ENCODE results near the gene MOCOS.

MOCOS gene

DNA sequence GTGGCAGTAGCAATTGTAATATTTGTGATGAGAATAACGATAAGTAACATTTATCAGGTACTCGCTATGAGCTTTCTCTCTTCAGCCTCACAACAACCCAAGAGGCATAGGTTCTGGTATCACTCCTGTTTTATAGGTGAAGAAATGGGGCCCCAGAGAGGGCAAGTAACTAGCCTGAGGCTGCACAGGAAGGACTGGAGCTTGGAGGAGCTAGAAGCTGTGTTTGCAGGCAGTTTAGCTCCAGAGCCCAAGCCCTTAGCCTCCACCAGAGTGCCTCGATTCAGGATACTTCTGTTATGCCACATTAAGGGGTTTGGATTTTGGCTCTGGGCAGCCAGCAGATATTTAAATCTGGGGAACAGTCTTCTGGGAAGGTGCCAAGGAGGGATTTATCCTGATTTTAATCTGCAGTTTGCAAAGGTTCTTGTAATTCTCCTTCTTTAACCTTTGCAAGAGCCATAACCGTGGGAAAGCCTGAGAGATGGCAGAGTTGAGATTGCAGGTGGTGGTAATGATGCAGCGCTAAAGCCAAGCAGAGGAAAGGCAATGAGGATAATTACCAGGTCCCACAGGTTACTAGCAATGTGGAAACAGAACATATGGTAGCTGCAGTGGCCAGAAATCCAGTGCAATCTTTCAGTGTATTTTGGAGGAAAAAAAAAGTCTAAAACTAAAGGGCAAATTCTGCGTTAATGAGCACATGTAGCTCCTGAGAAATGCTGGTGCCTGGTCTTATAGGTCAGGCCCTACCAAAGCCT lies 9.1 kb downstream of the MOCOS start:
- TF ChIP-seq, protein P1, sequence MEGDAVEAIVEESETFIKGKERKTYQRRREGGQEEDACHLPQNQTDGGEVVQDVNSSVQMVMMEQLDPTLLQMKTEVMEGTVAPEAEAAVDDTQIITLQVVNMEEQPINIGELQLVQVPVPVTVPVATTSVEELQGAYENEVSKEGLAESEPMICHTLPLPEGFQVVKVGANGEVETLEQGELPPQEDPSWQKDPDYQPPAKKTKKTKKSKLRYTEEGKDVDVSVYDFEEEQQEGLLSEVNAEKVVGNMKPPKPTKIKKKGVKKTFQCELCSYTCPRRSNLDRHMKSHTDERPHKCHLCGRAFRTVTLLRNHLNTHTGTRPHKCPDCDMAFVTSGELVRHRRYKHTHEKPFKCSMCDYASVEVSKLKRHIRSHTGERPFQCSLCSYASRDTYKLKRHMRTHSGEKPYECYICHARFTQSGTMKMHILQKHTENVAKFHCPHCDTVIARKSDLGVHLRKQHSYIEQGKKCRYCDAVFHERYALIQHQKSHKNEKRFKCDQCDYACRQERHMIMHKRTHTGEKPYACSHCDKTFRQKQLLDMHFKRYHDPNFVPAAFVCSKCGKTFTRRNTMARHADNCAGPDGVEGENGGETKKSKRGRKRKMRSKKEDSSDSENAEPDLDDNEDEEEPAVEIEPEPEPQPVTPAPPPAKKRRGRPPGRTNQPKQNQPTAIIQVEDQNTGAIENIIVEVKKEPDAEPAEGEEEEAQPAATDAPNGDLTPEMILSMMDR (IDR thresholded peaks at IDR 0.05), result no peak

DNA sequence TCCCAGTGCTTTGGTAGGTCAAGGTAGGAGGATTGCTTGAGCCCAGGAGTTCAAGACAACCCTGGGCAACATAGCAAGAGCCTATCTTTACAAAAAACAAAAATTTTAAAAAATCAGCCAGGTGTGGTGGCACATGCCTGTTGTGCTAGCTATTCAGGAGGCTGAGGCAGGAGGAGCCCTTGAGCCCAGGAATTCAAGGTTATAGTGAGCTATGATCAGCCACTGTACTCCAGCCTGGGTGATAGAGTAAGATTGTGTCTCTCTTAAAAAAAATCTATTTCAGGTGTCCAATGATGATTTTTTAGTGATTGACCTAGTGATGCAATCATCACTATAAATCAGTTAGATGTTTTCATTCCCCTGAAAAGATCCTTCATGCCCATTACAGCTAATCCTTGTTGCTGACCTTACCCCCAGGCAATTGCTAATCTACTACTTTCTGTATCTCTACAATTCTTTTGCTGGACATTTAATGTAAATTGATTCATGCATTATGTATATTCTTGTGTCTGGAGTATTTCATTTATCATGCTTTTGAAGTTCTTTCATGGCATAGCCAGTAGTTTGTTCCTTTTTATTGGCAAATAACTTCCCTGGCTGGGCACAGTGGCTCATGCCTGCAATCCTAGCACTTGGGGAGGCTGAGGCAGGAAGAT lies 10.3 kb downstream of the MOCOS start:
- TF ChIP-seq, protein P1 (IDR thresholded peaks at IDR 0.05), result no peak

DNA sequence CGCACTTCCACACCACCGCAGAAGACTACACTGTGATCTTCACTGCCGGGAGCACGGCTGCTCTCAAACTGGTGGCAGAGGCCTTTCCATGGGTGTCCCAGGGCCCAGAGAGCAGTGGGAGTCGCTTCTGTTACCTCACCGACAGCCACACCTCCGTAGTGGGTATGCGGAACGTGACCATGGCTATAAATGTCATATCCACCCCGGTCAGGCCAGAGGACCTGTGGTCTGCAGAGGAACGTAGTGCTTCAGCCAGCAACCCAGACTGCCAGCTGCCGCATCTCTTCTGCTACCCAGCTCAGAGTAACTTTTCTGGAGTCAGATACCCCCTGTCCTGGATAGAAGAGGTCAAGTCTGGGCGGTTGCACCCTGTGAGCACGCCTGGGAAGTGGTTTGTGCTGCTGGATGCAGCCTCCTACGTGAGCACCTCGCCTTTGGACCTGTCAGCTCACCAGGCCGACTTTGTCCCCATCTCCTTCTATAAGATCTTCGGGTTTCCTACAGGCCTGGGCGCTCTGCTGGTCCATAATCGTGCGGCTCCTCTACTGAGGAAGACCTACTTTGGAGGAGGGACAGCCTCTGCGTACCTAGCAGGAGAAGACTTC lies 12.5 kb downstream of the MOCOS start:
- TF ChIP-seq, protein P1 (IDR thresholded peaks at IDR 0.05), result no peak

DNA sequence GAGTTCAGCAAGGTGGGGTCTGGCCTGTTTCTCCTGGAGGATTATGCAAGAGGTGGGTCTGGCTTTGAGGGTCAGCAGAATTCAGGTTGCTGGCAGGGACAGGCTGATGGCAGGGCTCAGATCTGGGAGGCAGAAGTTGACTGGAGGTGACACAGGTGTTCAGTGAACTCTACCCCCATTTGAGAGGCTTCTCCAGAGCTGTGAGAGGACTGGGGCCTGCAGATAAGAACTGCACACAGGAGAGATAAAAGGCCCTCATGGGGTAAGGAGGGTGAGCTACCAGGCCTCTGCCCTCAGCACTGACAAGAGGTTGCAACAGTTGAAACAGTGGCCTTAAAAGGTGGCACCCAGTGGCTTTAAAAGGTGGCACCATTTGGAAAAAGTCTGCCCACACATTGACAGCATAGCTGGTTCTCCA lies 13.1 kb downstream of the MOCOS start:
- TF ChIP-seq, protein P1 (IDR thresholded peaks at IDR 0.05), result no peak

DNA sequence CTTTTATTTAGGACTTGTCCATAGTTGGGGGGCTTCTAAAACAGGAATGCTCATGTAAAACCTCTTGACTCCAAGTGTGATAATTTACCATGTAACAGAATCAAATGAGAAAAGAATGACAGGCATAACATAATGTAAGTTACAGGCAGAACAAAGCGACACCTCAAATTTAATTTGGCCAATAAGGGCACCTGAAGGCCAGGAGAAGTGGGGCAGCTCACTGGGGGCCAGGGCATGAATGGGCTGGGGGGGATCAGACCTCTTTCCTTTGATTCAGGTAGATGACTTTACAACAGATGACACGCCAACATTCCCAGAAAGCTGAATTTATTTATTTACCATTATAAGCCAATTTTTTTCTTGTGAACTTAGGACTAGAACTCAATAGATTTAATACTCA lies 14.5 kb downstream of the MOCOS start:
- TF ChIP-seq, protein P1 (IDR thresholded peaks at IDR 0.05), result no peak

DNA sequence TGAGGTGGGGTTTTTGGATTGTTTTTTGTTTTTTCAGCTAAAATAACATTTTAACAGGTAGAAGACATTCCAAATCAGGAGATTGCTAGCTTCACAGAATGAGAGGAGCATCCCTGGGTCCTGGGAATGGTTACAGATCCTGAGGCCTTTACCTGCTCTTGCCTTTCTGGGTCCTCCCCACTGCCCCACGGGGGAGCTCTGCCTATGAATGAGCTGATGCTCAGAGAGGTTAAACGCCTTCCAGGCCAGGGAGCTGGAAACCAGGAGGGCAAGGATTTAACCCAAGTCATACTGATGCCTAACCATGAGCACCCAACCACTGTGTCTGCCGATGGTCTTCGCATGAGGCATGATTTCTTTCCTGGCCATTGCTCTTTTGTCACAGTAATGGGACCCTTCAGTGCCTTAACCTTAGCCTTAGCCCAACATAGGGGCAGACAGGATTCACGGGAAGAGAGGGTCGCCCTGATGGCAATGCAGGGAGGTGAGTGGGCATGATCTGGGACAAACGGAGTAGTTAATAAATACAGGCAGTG lies 16.1 kb downstream of the MOCOS start:
- TF ChIP-seq, protein P1 (IDR thresholded peaks at IDR 0.05), result no peak

DNA sequence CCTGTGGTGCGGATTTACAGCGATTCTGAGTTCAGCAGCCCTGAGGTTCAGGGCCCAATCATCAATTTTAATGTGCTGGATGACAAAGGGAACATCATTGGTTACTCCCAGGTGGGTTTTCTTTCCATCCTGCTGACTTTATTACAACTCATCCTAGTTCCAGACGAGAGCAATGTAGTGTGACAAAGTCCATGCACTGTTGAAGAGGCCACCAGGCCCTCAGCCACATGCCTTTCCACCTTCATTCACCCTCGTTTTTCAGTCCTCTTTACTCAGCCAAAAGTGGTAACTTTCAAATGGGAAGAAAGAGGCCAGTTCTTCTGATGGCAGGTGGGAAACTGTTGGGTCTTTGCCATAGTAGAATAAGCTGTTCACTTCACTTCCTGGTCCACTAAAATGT lies 17.9 kb downstream of the MOCOS start:
- TF ChIP-seq, protein P1 (IDR thresholded peaks at IDR 0.05), result no peak
